ENCODE measurements around the gene DNAJB13. TPM values are rescaled to one million over a fixed set of nuclear protein-coding genes. Genes with fewer than 3 reads are reported as not detected.

The DNAJB13 gene
- total and polyA plus RNA-seq, 2 of the 13 experiments (the other 11 are each of a cell fraction or from before 2014, with no cell fraction given) = 2.3 TPM; not detected in 1

DNA sequence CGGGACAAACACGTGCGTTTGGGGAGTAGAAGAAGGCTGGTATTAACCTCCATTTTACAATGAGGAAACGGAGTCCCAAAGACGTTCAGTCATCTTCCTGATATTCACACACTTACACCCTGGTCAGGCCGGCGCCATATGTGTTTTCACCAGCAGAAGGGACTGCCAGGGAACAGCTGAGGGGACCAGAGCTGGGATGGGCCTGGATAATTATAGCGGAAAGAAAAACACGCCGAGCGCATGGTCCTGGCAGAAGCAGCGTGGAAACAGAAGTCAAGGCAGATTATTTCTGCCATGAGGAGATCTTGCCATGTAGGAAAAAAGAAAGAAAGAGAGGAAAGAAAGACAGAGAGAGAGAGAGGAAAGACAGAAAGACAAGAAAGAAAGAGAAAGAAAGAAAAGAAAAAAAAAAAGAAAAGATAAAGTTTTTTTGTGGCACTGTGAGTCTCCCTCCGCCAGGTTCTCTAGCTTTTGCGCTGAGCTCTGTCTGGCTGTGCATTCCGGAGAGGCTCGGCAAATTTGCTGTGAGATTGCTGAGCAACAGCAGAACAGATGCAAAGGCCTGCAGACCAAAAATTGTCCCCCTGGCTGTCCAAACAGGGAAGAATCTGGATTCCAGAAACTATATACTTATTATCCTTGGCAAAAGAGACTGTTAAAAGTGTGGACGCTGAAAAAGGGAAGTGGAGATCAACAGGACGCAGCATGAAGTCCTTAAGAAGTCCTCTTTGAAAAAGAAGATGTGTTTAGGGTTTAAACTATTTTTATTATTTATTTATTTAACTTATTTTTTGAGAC lies 33.1 kb downstream of the DNAJB13 start (continued):
- TF ChIP-seq ZNF142 (CRISPR knock-in tag; IDR thresholded peaks at IDR 0.05) (0 out of 2 replicates have a peak, but pooled peaks have one; percentile 23), FUBP1 (CRISPR knock-in tag; IDR thresholded peaks at IDR 0.05; ENCODE audit: borderline replicate concordance) (0 out of 2 replicates have a peak, but pooled peaks have one; percentile 1), ZNF781 (CRISPR knock-in tag; IDR thresholded peaks at IDR 0.05; ENCODE audit: borderline replicate concordance, not compliant biosample characterization) (peak; percentile 14), CBX1 (IDR thresholded peaks at IDR 0.05; ENCODE audit: low read depth) (no peak), ZNF512 (CRISPR knock-in tag; IDR thresholded peaks at IDR 0.05) (peak; percentile 94; the same call in 1 of the 2 replicates), CTCF (CRISPR knock-in tag; IDR thresholded peaks at IDR 0.05) (no peak), ZNF570 (CRISPR knock-in tag; IDR thresholded peaks at IDR 0.05; ENCODE audit: borderline replicate concordance) (0 out of 2 replicates have a peak, but pooled peaks have one; percentile 8), NR2C2 (CRISPR knock-in tag; IDR thresholded peaks at IDR 0.05; ENCODE audit: borderline replicate concordance) (peak; percentile 14; the same call in 1 of the 2 replicates), ZNF17 (CRISPR knock-in tag; IDR thresholded peaks at IDR 0.05) (0 out of 2 replicates have a peak, but pooled peaks have one; percentile 6)
- TF ChIP-seq, protein P1, sequence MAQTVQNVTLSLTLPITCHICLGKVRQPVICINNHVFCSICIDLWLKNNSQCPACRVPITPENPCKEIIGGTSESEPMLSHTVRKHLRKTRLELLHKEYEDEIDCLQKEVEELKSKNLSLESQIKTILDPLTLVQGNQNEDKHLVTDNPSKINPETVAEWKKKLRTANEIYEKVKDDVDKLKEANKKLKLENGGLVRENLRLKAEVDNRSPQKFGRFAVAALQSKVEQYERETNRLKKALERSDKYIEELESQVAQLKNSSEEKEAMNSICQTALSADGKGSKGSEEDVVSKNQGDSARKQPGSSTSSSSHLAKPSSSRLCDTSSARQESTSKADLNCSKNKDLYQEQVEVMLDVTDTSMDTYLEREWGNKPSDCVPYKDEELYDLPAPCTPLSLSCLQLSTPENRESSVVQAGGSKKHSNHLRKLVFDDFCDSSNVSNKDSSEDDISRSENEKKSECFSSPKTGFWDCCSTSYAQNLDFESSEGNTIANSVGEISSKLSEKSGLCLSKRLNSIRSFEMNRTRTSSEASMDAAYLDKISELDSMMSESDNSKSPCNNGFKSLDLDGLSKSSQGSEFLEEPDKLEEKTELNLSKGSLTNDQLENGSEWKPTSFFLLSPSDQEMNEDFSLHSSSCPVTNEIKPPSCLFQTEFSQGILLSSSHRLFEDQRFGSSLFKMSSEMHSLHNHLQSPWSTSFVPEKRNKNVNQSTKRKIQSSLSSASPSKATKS (CRISPR knock-in tag; IDR thresholded peaks at IDR 0.05) = no peak
- TF ChIP-seq, protein P2, sequence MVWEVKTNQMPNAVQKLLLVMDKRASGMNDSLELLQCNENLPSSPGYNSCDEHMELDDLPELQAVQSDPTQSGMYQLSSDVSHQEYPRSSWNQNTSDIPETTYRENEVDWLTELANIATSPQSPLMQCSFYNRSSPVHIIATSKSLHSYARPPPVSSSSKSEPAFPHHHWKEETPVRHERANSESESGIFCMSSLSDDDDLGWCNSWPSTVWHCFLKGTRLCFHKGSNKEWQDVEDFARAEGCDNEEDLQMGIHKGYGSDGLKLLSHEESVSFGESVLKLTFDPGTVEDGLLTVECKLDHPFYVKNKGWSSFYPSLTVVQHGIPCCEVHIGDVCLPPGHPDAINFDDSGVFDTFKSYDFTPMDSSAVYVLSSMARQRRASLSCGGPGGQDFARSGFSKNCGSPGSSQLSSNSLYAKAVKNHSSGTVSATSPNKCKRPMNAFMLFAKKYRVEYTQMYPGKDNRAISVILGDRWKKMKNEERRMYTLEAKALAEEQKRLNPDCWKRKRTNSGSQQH (CRISPR knock-in tag; IDR thresholded peaks at IDR 0.05; ENCODE audit: low read depth) = no peak

Data from HepG2 (cell line).